SK-N-SH treated with all-trans-retinoic acid at 6 μM for 48 hours (cell line): ENCODE measurements around the gene RASSF5.

Source experiments
- ATAC-seq: fragments of 200-7000 bp; cut with Tn5 transposase; 3 replicates; pipeline ENCODE4 v1.9.1; 2020; ENCODE audit warnings: mild to moderate bottlenecking, moderate library complexity
- ARNTL ChIP-seq: fragments of 450-650 bp; formaldehyde crosslinking; IDR thresholded peaks from 2 replicates; pipeline ENCODE4 v1.5.0; 2020; ENCODE audit warnings: low read depth, mild to moderate bottlenecking, moderate library complexity, borderline replicate concordance
- BACH2 ChIP-seq: fragments of 250-450 bp; sonication (Bioruptor Pico); IDR thresholded peaks from 2 replicates; pipeline ENCODE4 v1.9.0; 2021; ENCODE audit warnings: mild to moderate bottlenecking, borderline replicate concordance
- CREB5 ChIP-seq: fragments of 250-450 bp; sonication (Bioruptor Pico); IDR thresholded peaks from 2 replicates; pipeline ENCODE4 v1.5.1; 2020; ENCODE audit warnings: low read depth, mild to moderate bottlenecking, moderate library complexity
- CSDC2 ChIP-seq: fragments of 250-450 bp; sonication (Bioruptor Pico); IDR thresholded peaks from 2 replicates; pipeline ENCODE4 v1.5.0; 2020; ENCODE audit warnings: mild to moderate bottlenecking, moderate library complexity
- CSRNP3 ChIP-seq: fragments of 250-450 bp; sonication (Bioruptor Pico); IDR thresholded peaks from 2 replicates; pipeline ENCODE4 v1.5.1; 2021; ENCODE audit warnings: mild to moderate bottlenecking, moderate library complexity
- ESRRG ChIP-seq: fragments of 250-450 bp; sonication (Bioruptor Pico); IDR thresholded peaks from 2 replicates; pipeline ENCODE4 v1.6.1; 2021; ENCODE audit warnings: mild to moderate bottlenecking
- ISL1 ChIP-seq: fragments of 250-450 bp; sonication (Bioruptor Pico); IDR thresholded peaks from 2 replicates; pipeline ENCODE4 v2.1.2; 2022; ENCODE audit warnings: mild to moderate bottlenecking, moderate library complexity
- OSR1 ChIP-seq: fragments of 250-450 bp; sonication (Bioruptor Pico); IDR thresholded peaks from 2 replicates; pipeline ENCODE4 v1.8.0; 2022; ENCODE audit warnings: moderate library complexity, mild to moderate bottlenecking, inconsistent platforms
- PATZ1 ChIP-seq: fragments of 250-450 bp; sonication (Bioruptor Pico); IDR thresholded peaks from 2 replicates; pipeline ENCODE4 v1.8.0; 2020; ENCODE audit warnings: mild to moderate bottlenecking, moderate library complexity, borderline replicate concordance
- POU6F1 ChIP-seq: fragments of 250-450 bp; sonication (Bioruptor Pico); IDR thresholded peaks from 2 replicates; pipeline ENCODE4 v1.8.0; 2021; ENCODE audit warnings: low read depth, mild to moderate bottlenecking, moderate library complexity, borderline replicate concordance
- PPARA ChIP-seq: fragments of 250-450 bp; sonication (Bioruptor Pico); IDR thresholded peaks from 2 replicates; pipeline ENCODE4 v1.5.0; 2020; ENCODE audit warnings: mild to moderate bottlenecking, borderline replicate concordance
- RARB ChIP-seq: fragments of 250-450 bp; sonication (Bioruptor Pico); IDR thresholded peaks from 2 replicates; pipeline ENCODE4 v1.8.0; 2021; ENCODE audit warnings: mild to moderate bottlenecking, moderate library complexity
- SNAI2 ChIP-seq: fragments of 250-450 bp; sonication (Bioruptor Pico); IDR thresholded peaks from 2 replicates; pipeline ENCODE4 v1.5.0; 2020; ENCODE audit warnings: mild to moderate bottlenecking, moderate library complexity
- TCF4 ChIP-seq: fragments of 250-450 bp; sonication (Bioruptor Pico); IDR thresholded peaks from 2 replicates; pipeline ENCODE4 v1.8.0; 2021; ENCODE audit warnings: mild to moderate bottlenecking, moderate library complexity, borderline replicate concordance
- TOX ChIP-seq: fragments of 250-450 bp; sonication (Bioruptor Pico); IDR thresholded peaks from 2 replicates; pipeline ENCODE4 v1.8.0; 2021; ENCODE audit warnings: mild to moderate bottlenecking, moderate library complexity, borderline replicate concordance
- TSHZ2 ChIP-seq: fragments of 250-450 bp; sonication (Bioruptor Pico); IDR thresholded peaks from 2 replicates; pipeline ENCODE4 v1.5.0; 2020; ENCODE audit warnings: mild to moderate bottlenecking, moderate library complexity
- ZC3H10 ChIP-seq: fragments of 250-450 bp; sonication (Bioruptor Pico); IDR thresholded peaks from 2 replicates; pipeline ENCODE4 v1.5.1; 2021; ENCODE audit warnings: mild to moderate bottlenecking, moderate library complexity
- ZFP3 ChIP-seq: fragments of 250-450 bp; sonication (Bioruptor Pico); IDR thresholded peaks from 2 replicates; pipeline ENCODE4 v1.5.0; 2020; ENCODE audit warnings: mild to moderate bottlenecking, moderate library complexity
- ZFP30 ChIP-seq: fragments of 450-650 bp; formaldehyde crosslinking; IDR thresholded peaks from 2 replicates; pipeline ENCODE4 v1.5.0; 2022; ENCODE audit warnings: mild to moderate bottlenecking, moderate library complexity
- ZNF565 ChIP-seq: fragments of 450-650 bp; formaldehyde crosslinking; conservative IDR thresholded peaks from 2 replicates; pipeline ENCODE4 v1.5.0; 2020; ENCODE audit warnings: low read depth, mild to moderate bottlenecking, moderate library complexity
- ZNF70 ChIP-seq: fragments of 450-650 bp; formaldehyde crosslinking; IDR thresholded peaks from 2 replicates; pipeline ENCODE4 v1.5.0; 2020; ENCODE audit warnings: mild to moderate bottlenecking, moderate library complexity
- ZNF8 ChIP-seq: fragments of 450-650 bp; formaldehyde crosslinking; IDR thresholded peaks from 2 replicates; pipeline ENCODE4 v1.5.0; 2020; ENCODE audit warnings: mild to moderate bottlenecking, moderate library complexity

RASSF5 gene

GRCh38 chr1:206565995-206566394 is 58.7 kb downstream of the RASSF5 start (continued):
- TF ChIP-seq TOX (CRISPR knock-in tag): no peak
- TF ChIP-seq, all 23 proteins: peak for 0

- TF ChIP-seq TOX (CRISPR knock-in tag) (no peak), ZNF70 (CRISPR knock-in tag) (no peak), ISL1 (no peak), RARB (CRISPR knock-in tag) (no peak), ZFP3 (CRISPR knock-in tag) (no peak), BACH2 (CRISPR knock-in tag) (no peak), CSDC2 (no peak), CSRNP3 (no peak), TCF4 (no peak), OSR1 (CRISPR knock-in tag) (no peak), ZFP30 (CRISPR knock-in tag) (no peak), POU6F1 (no peak), PATZ1 (CRISPR knock-in tag) (no peak), TSHZ2 (no peak), PPARA (CRISPR knock-in tag) (no peak), ZC3H10 (CRISPR knock-in tag) (no peak), ARNTL (CRISPR knock-in tag) (no peak), SNAI2 (CRISPR knock-in tag) (no peak), CREB5 (CRISPR knock-in tag) (no peak)
- TF ChIP-seq, all 23 proteins: peak for 0
- ATAC-seq: no peak
Measured at GRCh38 chr1:206566999-206567398, 59.7 kb downstream of the RASSF5 start.

GRCh38 chr1:206568256-206568655 is 60.9 kb downstream of the RASSF5 start:
- no peak for TF ChIP-seq TCF4

GRCh38 chr1:206568779-206569352 is 61.5 kb downstream of the RASSF5 start:
- ATAC-seq: no peak
- TF ChIP-seq ZFP3 (CRISPR knock-in tag) (no peak), PATZ1 (CRISPR knock-in tag) (no peak), ZC3H10 (CRISPR knock-in tag) (no peak), TSHZ2 (no peak), CSDC2 (no peak), TCF4 (no peak), SNAI2 (CRISPR knock-in tag) (no peak), ZNF8 (CRISPR knock-in tag) (no peak), RARB (CRISPR knock-in tag) (no peak), ZNF565 (no peak), ZFP30 (CRISPR knock-in tag) (no peak), TOX (CRISPR knock-in tag) (no peak), ESRRG (CRISPR knock-in tag) (no peak)

More at GRCh38 chr1:206568256-206568655, 60.9 kb downstream of the RASSF5 start:
- ATAC-seq: no peak
